ENCODE measurements around the gene VDAC1. TPM values are rescaled to one million over a fixed set of nuclear protein-coding genes. Genes with fewer than 3 reads are reported as not detected.

VDAC1 gene
- total and polyA plus RNA-seq, 2 donors (not counting 3 experiments of a cell fraction or from before 2014, with no cell fraction given), result 116 to 247 TPM

- FAIRE-seq, result no peak
- H3K4me2 ChIP-seq (ENCODE audit: insufficient read depth, low read length), result no peak overlapping the region
- no peaks in the 10 kb centered on the region for H3K9me3 ChIP-seq (replicated peaks; ENCODE audit: control insufficient read depth, insufficient read depth, low read length)
- DNase-seq (ENCODE audit: low read depth, low spot score), result no peak
- H3K36me3 ChIP-seq (ENCODE audit: control insufficient read depth in 2 of 2, extremely low read depth in 1 of 2, insufficient read depth in 2 of 2, low read length in 2 of 2), result no peaks in the 10 kb centered on the region
- no peaks in the 10 kb centered on the region for H3K9me1 ChIP-seq (replicated peaks; ENCODE audit: control insufficient read depth, extremely low read depth, insufficient read depth, low read length)
- no peaks in the 10 kb centered on the region for H3K4me1 ChIP-seq (ENCODE audit: control insufficient read depth, extremely low read depth, insufficient read depth, low read length)
- intact Hi-C loops (cut with micrococcal nuclease) (no loop called here), dilution Hi-C loops (cut with MboI; ENCODE audit: extremely low pct_ligation_motif_present, low sequenced_read_pairs) (no loop called here)
- no peak for TF ChIP-seq CTCF (IDR thresholded peaks at IDR 0.05; ENCODE audit: extremely low read depth in 1 of 2, insufficient read depth in 1 of 2, low read depth in 1 of 2, low read length in 2 of 2)
- TF ChIP-seq, protein P1, sequence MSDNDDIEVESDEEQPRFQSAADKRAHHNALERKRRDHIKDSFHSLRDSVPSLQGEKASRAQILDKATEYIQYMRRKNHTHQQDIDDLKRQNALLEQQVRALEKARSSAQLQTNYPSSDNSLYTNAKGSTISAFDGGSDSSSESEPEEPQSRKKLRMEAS (IDR thresholded peaks at IDR 0.05; ENCODE audit: insufficient read depth, insufficient read length), result no peak
- no peak for TF ChIP-seq POLR2A (IDR thresholded peaks at IDR 0.05; ENCODE audit: low read depth, low read length)
- TF ChIP-seq FOS (IDR thresholded peaks at IDR 0.05; ENCODE audit: borderline replicate concordance, insufficient read depth, low read length), result no peak
- TF ChIP-seq GATA2 (IDR thresholded peaks at IDR 0.05; ENCODE audit: insufficient read depth, insufficient read length, low read depth, low read length), result no peak
- no peak for TF ChIP-seq JUN (IDR thresholded peaks at IDR 0.05; ENCODE audit: borderline replicate concordance, insufficient read depth, insufficient read length, low read depth)
- no peak for TF ChIP-seq EZH2 (IDR thresholded peaks at IDR 0.05; ENCODE audit: borderline replicate concordance, low read depth, low read length, severe bottlenecking)
- TF ChIP-seq POLR2AphosphoS5 (IDR thresholded peaks at IDR 0.05; ENCODE audit: insufficient read depth, low read depth, low read length), result no peak
- no peak for TF ChIP-seq MYC (IDR thresholded peaks at IDR 0.05; ENCODE audit: low read depth, low read length)
- no peak overlapping the region for H3K9ac ChIP-seq (replicated peaks; ENCODE audit: extremely low read depth, insufficient read depth, low read length)
- BruUV-seq (replicated peaks), result no TSS peak
- CTCF ChIA-PET, result interaction anchor here (0.9 kb wide), 1 partner anchor 498 kb away, joined by 3 read pairs; no protein-coding TSS in a partner anchor
- H2AFZ ChIP-seq (ENCODE audit: low read depth, low read length), result no peak overlapping the region
- peaks cover 0 to 2% of the 10 kb centered on the region in 2 experiments for H3K27me3 ChIP-seq (ENCODE audit: control insufficient read depth in 2 of 2, insufficient read depth in 2 of 2, low read length in 2 of 2)
- POLR2A ChIA-PET, result no interaction called here
- H3K79me2 ChIP-seq (ENCODE audit: control insufficient read depth, insufficient read depth, low read length), result no peaks in the 10 kb centered on the region
- H3K4me3 ChIP-seq (replicated peaks in 1 of 3; ENCODE audit: insufficient read depth in 1 of 3, low read depth in 1 of 3, low read length in 3 of 3), result no peak overlapping the region
- H4K20me1 ChIP-seq (replicated peaks; ENCODE audit: control insufficient read depth, extremely low read depth, insufficient read depth, low read length), result no peaks in the 10 kb centered on the region
- no peak overlapping the region for H3K27ac ChIP-seq (ENCODE audit: insufficient read depth, low read depth, low read length)
Observed at GRCh38 chr5:133921979-133922378, 82.8 kb downstream of the VDAC1 start.

Other genes starting within 250 kb of the VDAC1 start
- gene C5orf15, start 36.4 kb downstream of the VDAC1 start, total RNA-seq, result 24.8 and 25.3 TPM in 2 replicates
- 41.1 and 45.4 TPM in 2 replicates for gene C5orf15, start 36.4 kb downstream of the VDAC1 start, polyA plus RNA-seq
- gene TCF7, start 109.7 kb upstream of the VDAC1 start, total RNA-seq, result 2.3 and 2.5 TPM in 2 replicates
- gene TCF7, start 109.7 kb upstream of the VDAC1 start, polyA plus RNA-seq, result 1.5 and 1.8 TPM in 2 replicates
- 311 and 320 TPM in 2 replicates for gene SKP1, start 172.0 kb upstream of the VDAC1 start, total RNA-seq
- gene SKP1, start 172.0 kb upstream of the VDAC1 start, polyA plus RNA-seq, result 136 and 214 TPM in 2 replicates
- 163 and 183 TPM in 2 replicates for gene PPP2CA, start 221.1 kb upstream of the VDAC1 start, total RNA-seq
- 64.6 and 107 TPM in 2 replicates for gene PPP2CA, start 221.1 kb upstream of the VDAC1 start, polyA plus RNA-seq

Data from endothelial cell of umbilical vein (primary cell).